Measurements from ENCODE around the gene RIPOR3. TPM values are rescaled to one million over a fixed set of nuclear protein-coding genes. Genes with fewer than 3 reads are reported as not detected.
A peak's percentile ranks its signal among the peaks of the same experiment; 100 is the strongest.

The RIPOR3 gene
- total RNA-seq, 1 donor from 2014 or later: 0.53 TPM

- Histone ChIP-seq H3K27me3 (ENCODE audit: control insufficient read depth, insufficient read depth, low read length) (no peaks in the 10 kb centered on the region), H3K36me3 (ENCODE audit: control insufficient read depth, insufficient read depth, low read length) (peaks cover 11% of the 10 kb centered on the region), H3K4me3 (ENCODE audit: low read depth, low read length) (no peak overlapping the region)
- DNase-seq (ENCODE audit: low read depth) (peak; percentile 97), FAIRE-seq (no peak)
- TF ChIP-seq CTCF (IDR thresholded peaks at IDR 0.05; ENCODE audit: insufficient read depth, low read length, severe bottlenecking): no peak
These were observed 129.8 kb downstream of the RIPOR3 start for GRCh38 chr20:50561379-50562078.

GRCh38 chr20:50560867-50561266 lies 130.5 kb downstream of the RIPOR3 start:
- peaks cover 11% of the 10 kb centered on the region for H3K36me3 ChIP-seq (ENCODE audit: control insufficient read depth, insufficient read depth, low read length)
- TF ChIP-seq CTCF (IDR thresholded peaks at IDR 0.05; ENCODE audit: insufficient read depth, low read length, severe bottlenecking): no peak

GRCh38 chr20:50559856-50560638 lies 131.3 kb downstream of the RIPOR3 start:
- Histone ChIP-seq H3K36me3 (ENCODE audit: control insufficient read depth, insufficient read depth, low read length) (peaks cover 8% of the 10 kb centered on the region), H3K4me3 (ENCODE audit: low read depth, low read length) (no peak overlapping the region), H3K27me3 (ENCODE audit: control insufficient read depth, insufficient read depth, low read length) (no peaks in the 10 kb centered on the region)
- DNase-seq (ENCODE audit: low read depth): no peak
- no peak for FAIRE-seq
- TF ChIP-seq CTCF (IDR thresholded peaks at IDR 0.05; ENCODE audit: insufficient read depth, low read length, severe bottlenecking): no peak

More at GRCh38 chr20:50560867-50561266, 130.5 kb downstream of the RIPOR3 start:
- FAIRE-seq: no peak
- no peak for DNase-seq (ENCODE audit: low read depth)
- Histone ChIP-seq H3K4me3 (ENCODE audit: low read depth, low read length) (no peak overlapping the region), H3K27me3 (ENCODE audit: control insufficient read depth, insufficient read depth, low read length) (no peaks in the 10 kb centered on the region)

GRCh38 chr20:50559149-50559548 lies 132.2 kb downstream of the RIPOR3 start:
- H3K36me3 ChIP-seq (ENCODE audit: control insufficient read depth, insufficient read depth, low read length): peaks cover 8% of the 10 kb centered on the region
- DNase-seq (ENCODE audit: low read depth) (no peak), FAIRE-seq (no peak)
- H3K4me3 ChIP-seq (ENCODE audit: low read depth, low read length): no peak overlapping the region
- TF ChIP-seq CTCF (IDR thresholded peaks at IDR 0.05; ENCODE audit: insufficient read depth, low read length, severe bottlenecking): no peak
- H3K27me3 ChIP-seq (ENCODE audit: control insufficient read depth, insufficient read depth, low read length): no peaks in the 10 kb centered on the region

- H3K4me3 ChIP-seq (ENCODE audit: low read depth, low read length): no peak overlapping the region
- FAIRE-seq: no peak
- H3K27me3 ChIP-seq (ENCODE audit: control insufficient read depth, insufficient read depth, low read length): no peaks in the 10 kb centered on the region
- H3K36me3 ChIP-seq (ENCODE audit: control insufficient read depth, insufficient read depth, low read length): peaks cover 8% of the 10 kb centered on the region
- no peak for TF ChIP-seq CTCF (IDR thresholded peaks at IDR 0.05; ENCODE audit: insufficient read depth, low read length, severe bottlenecking)
- DNase-seq (ENCODE audit: low read depth): peak; percentile 88
These were observed 132.8 kb downstream of the RIPOR3 start for GRCh38 chr20:50558483-50558925.
